Hepatocyte (in vitro differentiated cells): ENCODE results near the gene RIMKLB.
"Not testable (repeated sequence)": the region's sequence is repeated elsewhere in the genome, so short reads cannot be mapped to it uniquely, and the experiment has no call there.

Source experiments
- EZH2phosphoT487 ChIP-seq: fragments of 200-600 bp; sonication (generic); IDR thresholded peaks from one replicate; pipeline ENCODE4 v1.6.1; 2018; ENCODE audit warnings: antibody characterized with exemption, mild to moderate bottlenecking, low read depth, moderate library complexity; ENCODE audit not compliant: unreplicated experiment, severe bottlenecking
- TF ChIP-seq, protein P1 (sequence below): fragments of 200-600 bp; sonication (generic); IDR thresholded peaks from 2 replicates; pipeline ENCODE4 v1.5.1; 2016; ENCODE audit warnings: antibody characterized with exemption, mild to moderate bottlenecking; ENCODE audit not compliant: poor library complexity

GRCh38 chr12:8794611-8795010 lies 96.8 kb downstream of the RIMKLB start:
- TF ChIP-seq EZH2phosphoT487: not testable (repeated sequence)
- TF ChIP-seq, protein P1, sequence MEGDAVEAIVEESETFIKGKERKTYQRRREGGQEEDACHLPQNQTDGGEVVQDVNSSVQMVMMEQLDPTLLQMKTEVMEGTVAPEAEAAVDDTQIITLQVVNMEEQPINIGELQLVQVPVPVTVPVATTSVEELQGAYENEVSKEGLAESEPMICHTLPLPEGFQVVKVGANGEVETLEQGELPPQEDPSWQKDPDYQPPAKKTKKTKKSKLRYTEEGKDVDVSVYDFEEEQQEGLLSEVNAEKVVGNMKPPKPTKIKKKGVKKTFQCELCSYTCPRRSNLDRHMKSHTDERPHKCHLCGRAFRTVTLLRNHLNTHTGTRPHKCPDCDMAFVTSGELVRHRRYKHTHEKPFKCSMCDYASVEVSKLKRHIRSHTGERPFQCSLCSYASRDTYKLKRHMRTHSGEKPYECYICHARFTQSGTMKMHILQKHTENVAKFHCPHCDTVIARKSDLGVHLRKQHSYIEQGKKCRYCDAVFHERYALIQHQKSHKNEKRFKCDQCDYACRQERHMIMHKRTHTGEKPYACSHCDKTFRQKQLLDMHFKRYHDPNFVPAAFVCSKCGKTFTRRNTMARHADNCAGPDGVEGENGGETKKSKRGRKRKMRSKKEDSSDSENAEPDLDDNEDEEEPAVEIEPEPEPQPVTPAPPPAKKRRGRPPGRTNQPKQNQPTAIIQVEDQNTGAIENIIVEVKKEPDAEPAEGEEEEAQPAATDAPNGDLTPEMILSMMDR: not testable (repeated sequence)
